Vagina (tissue), 2 donors: ENCODE measurements around the gene CACNA2D4.

ENCODE experiments used
- POLR2A ChIP-seq, 2 donors: fragments of 450-650 bp; IDR thresholded peaks; one replicate each; pipeline ENCODE4 v1.6.1; 2017; ENCODE audit warnings: antibody characterized with exemption in 2 of 2, mild to moderate bottlenecking in 2 of 2, moderate library complexity in 2 of 2
- POLR2AphosphoS5 ChIP-seq, 2 donors: sonication (generic); formaldehyde crosslinking; IDR thresholded peaks; one replicate each; pipeline ENCODE4 v1.9.0; 2017; ENCODE audit warnings: antibody characterized with exemption in 2 of 2, mild to moderate bottlenecking in 2 of 2, low read depth in 1 of 2; ENCODE audit not compliant: insufficient read depth in 1 of 2
- TF ChIP-seq, protein P1 (sequence below), 3 experiments: fragments of 450-650 bp in 2 of 3; fragments of 200-600 bp in 1 of 3; sonication (generic) in 1 of 3; IDR thresholded peaks; one replicate each; pipeline ENCODE4 v1.5.1; 2017 to 2019; ENCODE audit warnings: antibody characterized with exemption in 3 of 3, mild to moderate bottlenecking in 2 of 3, moderate library complexity in 2 of 3

DNA sequence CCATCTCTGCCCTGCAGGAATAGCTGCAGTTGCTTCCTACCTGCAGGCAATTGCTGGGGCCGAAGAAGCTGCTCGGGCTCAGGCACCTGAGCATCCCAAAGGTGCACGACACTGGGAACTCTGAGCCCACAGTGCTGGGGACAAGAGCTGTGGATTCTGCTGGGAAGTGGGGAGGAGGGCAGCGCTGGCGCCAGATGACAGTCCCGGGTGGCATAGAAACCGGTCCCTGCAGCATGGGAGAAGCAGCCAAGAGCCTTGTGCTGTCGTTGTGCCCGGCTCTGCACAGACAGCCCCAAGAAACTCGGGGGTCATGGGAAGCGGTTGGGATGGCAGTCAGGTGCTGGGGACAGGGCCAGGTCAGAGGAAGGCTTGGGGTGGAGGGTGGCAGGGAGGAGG lies 97.6 kb downstream of the CACNA2D4 start:
- TF ChIP-seq, protein P1, sequence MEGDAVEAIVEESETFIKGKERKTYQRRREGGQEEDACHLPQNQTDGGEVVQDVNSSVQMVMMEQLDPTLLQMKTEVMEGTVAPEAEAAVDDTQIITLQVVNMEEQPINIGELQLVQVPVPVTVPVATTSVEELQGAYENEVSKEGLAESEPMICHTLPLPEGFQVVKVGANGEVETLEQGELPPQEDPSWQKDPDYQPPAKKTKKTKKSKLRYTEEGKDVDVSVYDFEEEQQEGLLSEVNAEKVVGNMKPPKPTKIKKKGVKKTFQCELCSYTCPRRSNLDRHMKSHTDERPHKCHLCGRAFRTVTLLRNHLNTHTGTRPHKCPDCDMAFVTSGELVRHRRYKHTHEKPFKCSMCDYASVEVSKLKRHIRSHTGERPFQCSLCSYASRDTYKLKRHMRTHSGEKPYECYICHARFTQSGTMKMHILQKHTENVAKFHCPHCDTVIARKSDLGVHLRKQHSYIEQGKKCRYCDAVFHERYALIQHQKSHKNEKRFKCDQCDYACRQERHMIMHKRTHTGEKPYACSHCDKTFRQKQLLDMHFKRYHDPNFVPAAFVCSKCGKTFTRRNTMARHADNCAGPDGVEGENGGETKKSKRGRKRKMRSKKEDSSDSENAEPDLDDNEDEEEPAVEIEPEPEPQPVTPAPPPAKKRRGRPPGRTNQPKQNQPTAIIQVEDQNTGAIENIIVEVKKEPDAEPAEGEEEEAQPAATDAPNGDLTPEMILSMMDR (IDR thresholded peaks at IDR 0.05): no peak
- TF ChIP-seq POLR2A (IDR thresholded peaks at IDR 0.05) (no peak), POLR2AphosphoS5 (IDR thresholded peaks at IDR 0.05; ENCODE audit: insufficient read depth in 1 of 2, low read depth in 1 of 2) (no peak)
